Heart left ventricle (tissue), 16 donors: Measurements from ENCODE around the gene EIF1. TPM values are rescaled to one million over a fixed set of nuclear protein-coding genes. Genes with fewer than 3 reads are reported as not detected.
A peak's percentile ranks its signal among the peaks of the same experiment; 100 is the strongest.
"Not testable (repeated sequence)": the region's sequence is repeated elsewhere in the genome, so short reads cannot be mapped to it uniquely, and the experiment has no call there.

ENCODE experiments used
- ATAC-seq, 4 donors: fragments of 200-7000 bp; cut with Tn5 transposase; one replicate each; pipeline ENCODE4 v1.9.1; 2020 to 2022; ENCODE audit warnings: moderate library complexity in 4 of 4, mild to moderate bottlenecking in 3 of 4, moderate number of reproducible peaks in 1 of 4
- DNase-seq, 5 donors: peaks; one replicate each; pipeline ENCODE4 v3.0.0-alpha.2; 2020
- H3K27ac ChIP-seq, 12 donors: fragments of 200-600 bp; sonication (generic) in 4 of 12; one replicate each; pipeline versions ENCODE4 v1.5.0 to v1.8.0; 2016 to 2022; ENCODE audit warnings: mild to moderate bottlenecking in 2 of 12
- H3K27me3 ChIP-seq, 9 donors: fragments of 200-600 bp; sonication (generic) in 2 of 9; one replicate each; pipeline versions ENCODE4 v1.5.1 to v1.8.0; 2016 to 2022; ENCODE audit warnings: mild to moderate bottlenecking in 3 of 9
- H3K36me3 ChIP-seq, 9 donors: fragments of 200-600 bp; sonication (generic) in 2 of 9; one replicate each; pipeline versions ENCODE4 v1.5.0 to v1.8.0; 2018 to 2022; ENCODE audit warnings: mild to moderate bottlenecking in 2 of 9
- H3K4me1 ChIP-seq, 12 donors: fragments of 200-600 bp; sonication (generic) in 4 of 12; one replicate each; pipeline versions ENCODE4 v1.5.0 to v1.8.0; 2016 to 2022; ENCODE audit warnings: mild to moderate bottlenecking in 3 of 12
- H3K4me3 ChIP-seq, 12 donors: fragments of 200-600 bp; sonication (generic) in 4 of 12; one replicate each; pipeline versions ENCODE4 v1.5.0 to v1.8.0; 2017 to 2022; ENCODE audit warnings: mild to moderate bottlenecking in 9 of 12, moderate library complexity in 4 of 12
- H3K9me3 ChIP-seq, 12 donors: fragments of 200-600 bp; sonication (generic) in 4 of 12; one replicate each; pipeline versions ENCODE4 v1.5.0 to v1.8.0; 2016 to 2022; ENCODE audit warnings: mild to moderate bottlenecking in 1 of 12
- CTCF ChIP-seq, 12 donors: fragments of 200-600 bp; sonication (generic) in 4 of 12; IDR thresholded peaks; one replicate each; pipeline versions ENCODE4 v1.5.0 to v1.8.0; 2018 to 2022; ENCODE audit warnings: antibody characterized with exemption in 12 of 12, mild to moderate bottlenecking in 5 of 12
- POLR2A ChIP-seq, 2 donors: fragments of 450-650 bp; IDR thresholded peaks; one replicate each; pipeline ENCODE4 v1.6.1; 2017; ENCODE audit warnings: antibody characterized with exemption in 2 of 2, mild to moderate bottlenecking in 2 of 2, moderate library complexity in 2 of 2
- WGBS, 4 donors: extraction: QIAGEN DNeasy Blood & Tissue Kit in 2 of 4; methylation state at CpG; one replicate each; pipeline versions ENCODE4 v1.1.5 to v1.1.7; 2013 to 2018; 5-methylcytosine and 5-hydroxymethylcytosine counted together
- intact Hi-C, 10 donors: fragments of 100-400 bp; cut with DNase I; formaldehyde crosslinking; loops; one replicate each; pipeline versions ENCODE4 v1.11.1 to v1.14.2; 2022
- polyA plus RNA-seq, 2 donors: library from polyadenylated mRNA; stranded (reverse); fragments of 200-250 nt; gene quantifications; one replicate each; pipeline ENCODE4 v1.2.3, GENCODE V29; 2013
- total RNA-seq, 9 donors: library from RNA; depleted of rRNA in 2 of 9; stranded (reverse); fragments of >200 nt in 2 of 9; fragmentation: NEBNext Ultra II Directional in 3 of 9; extraction: Animal tissue kit (Norgen Biotek cat#: 25700) in 3 of 9; gene quantifications; one replicate each; pipeline versions ENCODE4 v1.1.0 to v1.2.4, GENCODE V29; 2016 to 2023
- donor health status: ischemic (EF 13 %, LVEDD 7.1; RV severe dilation, severe dysfunction).
- donor health status: healthy with polysubstance abuse.
- donor health status: DM: no; HTN: yes; CAD: no.
- donor health status: DM: no; HTN: no; CAD: no.
- donor health status: ischemic (EF 25% LVEDD 6.9; RV normal size, moderate dysfunction).
- donor health status: ischemic (EF 25% LVEDD 5.7; RV mildly dilated, moderate dysfunction).
- donor health status: healthy.
- donor health status: DM: yes; HTN: yes; CAD: no.
- donor health status: ischemic (EF 35%, LVEDD 5.7; RV mildly dilated, moderate dysfunction).
- donor health status: nonischemic (EF 11% LVEDD 7.7; RV severe dilation, severe dysfunction).
- donor health status: DM: yes; HTN: yes; CAD: no.
- donor health status: PGD.
- donor health status: ischemic (EF 29% LVEDD 5.4; RV normal size, mild dysfunction).
- donor health status: nonischemic (EF 23%, LVEDD 6.1; RV moderate dilation, normal function).

The EIF1 gene
- total and polyA plus RNA-seq, 11 donors, result 402 to 1,338 (median 1,111) TPM

GRCh38 chr17:41666708-41667279 lies 21.9 kb upstream of the EIF1 start:
- Histone ChIP-seq H3K4me3 (peak overlapping the region; percentile 15 to 70 (median 51)), H3K9me3 (no peaks in the 10 kb centered on the region), H3K27ac (peak overlapping the region in 11 of 12 donors; percentile 30 to 87 (median 77)), H3K4me1 (peaks cover 0 to 36% (median 14%) of the 10 kb centered on the region in 12 donors), H3K27me3 (no peaks in the 10 kb centered on the region), H3K36me3 (no peaks in the 10 kb centered on the region)
- intact Hi-C loops, result loop anchor here in 7 of 10 donors (1.0 to 10.0 kb wide), 11 partner anchors 262 to 1062 kb away; no protein-coding TSS in a partner anchor
- peak; percentile 79 to 85 (median 84) for ATAC-seq
- WGBS, 4 donors, result 0 to 1% (median 1%) methylated on average over 20 to 23 of the region's 23 CpGs
- TF ChIP-seq CTCF (IDR thresholded peaks at IDR 0.05) (peak; percentile 88 to 97 (median 92)), POLR2A (IDR thresholded peaks at IDR 0.05) (no peak)
- peak; percentile 77 to 93 (median 85) for DNase-seq

GRCh38 chr17:41667280-41668041 lies 21.2 kb upstream of the EIF1 start:
- 48 to 51% (median 50%) methylated on average over 22 to 23 of the region's 23 CpGs for WGBS, 4 donors
- intact Hi-C loops, result loop anchor here in 7 of 10 donors (2.0 to 10.0 kb wide), 10 partner anchors 263 to 1063 kb away; no protein-coding TSS in a partner anchor
- DNase-seq, result peak in 3 of 5 donors; percentile 23 to 63 (median 27)

GRCh38 chr17:41672153-41672552 lies 16.5 kb upstream of the EIF1 start:
- peak in 1 of 5 donors; percentile 37 for DNase-seq
- intact Hi-C loops, result no loop called here
- no peaks in the 10 kb centered on the region for H3K9me3 ChIP-seq
- H3K27ac ChIP-seq, result no peak overlapping the region
- no peaks in the 10 kb centered on the region for H3K36me3 ChIP-seq
- ATAC-seq, result no peak
- TF ChIP-seq CTCF (IDR thresholded peaks at IDR 0.05), result no peak
- no peak for TF ChIP-seq POLR2A (IDR thresholded peaks at IDR 0.05)
- WGBS, 4 donors, result 94 to 96% (median 95%) methylated on average over 7 of the region's 7 CpGs
- peaks cover 0 to 52% (median under 1%) of the 10 kb centered on the region in 12 donors for H3K4me1 ChIP-seq
- H3K4me3 ChIP-seq, result no peak overlapping the region
- H3K27me3 ChIP-seq, result no peaks in the 10 kb centered on the region

More at GRCh38 chr17:41667280-41668041, 21.2 kb upstream of the EIF1 start:
- ATAC-seq, result no peak
- no peaks in the 10 kb centered on the region for H3K9me3 ChIP-seq
- H3K27me3 ChIP-seq, result no peaks in the 10 kb centered on the region
- no peaks in the 10 kb centered on the region for H3K36me3 ChIP-seq
- peak in 4 of 12 donors; percentile 0 to 5 (median 2) for TF ChIP-seq CTCF (IDR thresholded peaks at IDR 0.05)
- TF ChIP-seq POLR2A (IDR thresholded peaks at IDR 0.05), result no peak
- H3K27ac ChIP-seq, result peak overlapping the region in 11 of 12 donors; percentile 30 to 87 (median 77)
- peak overlapping the region in 6 of 12 donors; percentile 49 to 60 (median 51) for H3K4me3 ChIP-seq
- H3K4me1 ChIP-seq, result peaks cover 0 to 37% (median 14%) of the 10 kb centered on the region in 12 donors

GRCh38 chr17:41675157-41676057 lies 13.3 kb upstream of the EIF1 start:
- H3K36me3 ChIP-seq, intact Hi-C loops, H3K27me3 ChIP-seq, DNase-seq, H3K9me3 ChIP-seq, H3K4me3 ChIP-seq, ATAC-seq: not testable (repeated sequence)
- WGBS, 4 donors, result 85 to 89% (median 87%) methylated on average over 7 of the region's 7 CpGs
- Histone ChIP-seq H3K4me1 (peaks cover 0 to 58% (median 2%) of the 10 kb centered on the region in 12 donors), H3K27ac (peak overlapping the region in 1 of 12 donors; percentile 32)
